ENCODE measurements around the gene TP73.

DNA sequence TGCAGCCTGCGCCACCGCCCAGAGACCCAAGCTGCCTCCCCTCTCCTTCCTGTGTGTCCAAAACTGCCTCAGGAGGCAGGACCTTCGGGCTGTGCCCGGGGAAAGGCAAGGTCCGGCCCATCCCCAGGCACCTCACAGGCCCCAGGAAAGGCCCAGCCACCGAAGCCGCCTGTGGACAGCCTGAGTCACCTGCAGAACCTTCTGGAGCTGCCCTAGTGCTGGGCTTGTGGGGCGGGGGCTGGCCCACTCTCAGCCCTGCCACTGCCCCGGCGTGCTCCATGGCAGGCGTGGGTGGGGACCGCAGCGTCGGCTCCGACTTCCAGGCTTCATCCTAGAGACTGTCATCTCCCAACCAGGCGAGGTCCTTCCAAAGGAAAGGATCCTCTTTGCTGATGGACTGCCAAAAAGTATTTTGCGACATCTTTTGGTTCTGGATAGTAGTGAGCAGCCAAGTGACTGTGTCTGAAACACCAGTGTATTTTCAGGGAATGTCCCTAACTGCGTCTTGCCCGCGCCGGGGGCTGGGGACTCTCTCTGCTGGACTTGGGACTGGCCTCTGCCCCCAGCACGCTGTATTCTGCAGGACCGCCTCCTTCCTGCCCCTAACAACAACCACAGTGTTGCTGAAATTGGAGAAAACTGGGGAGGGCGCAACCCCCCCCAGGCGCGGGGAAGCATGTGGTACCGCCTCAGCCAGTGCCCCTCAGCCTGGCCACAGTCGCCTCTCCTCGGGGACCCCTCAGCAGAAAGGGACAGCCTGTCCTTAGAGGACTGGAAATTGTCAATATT, 81.0 kb downstream of the TP73 start:
- TF ChIP-seq, protein P1, sequence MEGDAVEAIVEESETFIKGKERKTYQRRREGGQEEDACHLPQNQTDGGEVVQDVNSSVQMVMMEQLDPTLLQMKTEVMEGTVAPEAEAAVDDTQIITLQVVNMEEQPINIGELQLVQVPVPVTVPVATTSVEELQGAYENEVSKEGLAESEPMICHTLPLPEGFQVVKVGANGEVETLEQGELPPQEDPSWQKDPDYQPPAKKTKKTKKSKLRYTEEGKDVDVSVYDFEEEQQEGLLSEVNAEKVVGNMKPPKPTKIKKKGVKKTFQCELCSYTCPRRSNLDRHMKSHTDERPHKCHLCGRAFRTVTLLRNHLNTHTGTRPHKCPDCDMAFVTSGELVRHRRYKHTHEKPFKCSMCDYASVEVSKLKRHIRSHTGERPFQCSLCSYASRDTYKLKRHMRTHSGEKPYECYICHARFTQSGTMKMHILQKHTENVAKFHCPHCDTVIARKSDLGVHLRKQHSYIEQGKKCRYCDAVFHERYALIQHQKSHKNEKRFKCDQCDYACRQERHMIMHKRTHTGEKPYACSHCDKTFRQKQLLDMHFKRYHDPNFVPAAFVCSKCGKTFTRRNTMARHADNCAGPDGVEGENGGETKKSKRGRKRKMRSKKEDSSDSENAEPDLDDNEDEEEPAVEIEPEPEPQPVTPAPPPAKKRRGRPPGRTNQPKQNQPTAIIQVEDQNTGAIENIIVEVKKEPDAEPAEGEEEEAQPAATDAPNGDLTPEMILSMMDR (IDR thresholded peaks at IDR 0.05) = no peak
- no peak for TF ChIP-seq EZH2 (IDR thresholded peaks at IDR 0.05; ENCODE audit: borderline replicate concordance, insufficient read depth, low read depth, low read length, poor library complexity, severe bottlenecking)

Data from B cell (primary cell).